ENCODE data around the gene AGBL5. TPM values are rescaled to one million over a fixed set of nuclear protein-coding genes. Genes with fewer than 3 reads are reported as not detected.

Gene AGBL5
- total and polyA plus RNA-seq, 2 of the 13 experiments (the other 11 are each of a cell fraction or from before 2014, with no cell fraction given), result 55.9 to 73.3 TPM

DNA sequence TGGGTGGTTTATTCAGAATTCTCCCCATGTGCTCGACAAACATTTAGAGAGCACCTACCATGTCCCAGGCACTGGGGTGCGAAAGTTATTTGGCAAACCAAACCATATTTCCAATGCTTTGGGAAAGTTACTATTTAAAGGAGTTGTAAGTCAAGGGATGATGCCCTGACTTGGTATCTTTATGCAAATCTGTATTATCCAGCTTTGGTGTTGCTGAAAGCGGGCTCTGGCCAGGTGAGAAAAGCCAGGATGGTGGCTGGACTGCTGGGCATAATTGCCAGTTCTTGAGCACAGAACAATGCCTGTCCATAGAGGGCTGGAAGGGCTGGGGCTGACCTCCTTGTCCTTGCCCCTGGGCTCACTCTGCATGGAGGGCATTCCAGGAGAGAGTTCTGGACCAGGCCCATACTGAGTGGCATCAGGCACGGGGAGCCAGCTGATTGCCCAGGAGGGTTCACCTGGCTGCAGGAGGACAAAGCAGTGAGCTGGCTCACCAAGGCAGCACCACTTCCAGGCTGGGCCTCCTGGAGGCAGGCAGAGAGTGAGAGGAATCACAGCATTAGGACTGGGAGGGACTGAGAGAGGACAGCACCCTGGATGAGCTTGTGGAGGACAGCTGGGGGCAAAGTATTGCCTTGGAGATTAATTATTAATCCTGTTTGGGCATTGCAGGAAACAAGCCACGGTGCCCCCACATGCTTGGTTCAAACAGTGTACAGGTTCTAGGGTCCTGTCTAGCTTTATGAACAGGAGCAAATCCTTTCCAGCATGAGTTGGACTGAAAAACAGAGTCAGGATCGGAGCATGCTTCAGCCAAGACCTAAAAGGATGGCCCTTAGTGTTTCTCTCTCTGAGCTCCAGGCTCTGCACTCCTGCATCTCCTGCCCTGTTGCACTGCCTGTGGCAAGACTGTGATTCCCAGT, 42.2 kb downstream of the AGBL5 start (continued):
- TF ChIP-seq, protein P1, sequence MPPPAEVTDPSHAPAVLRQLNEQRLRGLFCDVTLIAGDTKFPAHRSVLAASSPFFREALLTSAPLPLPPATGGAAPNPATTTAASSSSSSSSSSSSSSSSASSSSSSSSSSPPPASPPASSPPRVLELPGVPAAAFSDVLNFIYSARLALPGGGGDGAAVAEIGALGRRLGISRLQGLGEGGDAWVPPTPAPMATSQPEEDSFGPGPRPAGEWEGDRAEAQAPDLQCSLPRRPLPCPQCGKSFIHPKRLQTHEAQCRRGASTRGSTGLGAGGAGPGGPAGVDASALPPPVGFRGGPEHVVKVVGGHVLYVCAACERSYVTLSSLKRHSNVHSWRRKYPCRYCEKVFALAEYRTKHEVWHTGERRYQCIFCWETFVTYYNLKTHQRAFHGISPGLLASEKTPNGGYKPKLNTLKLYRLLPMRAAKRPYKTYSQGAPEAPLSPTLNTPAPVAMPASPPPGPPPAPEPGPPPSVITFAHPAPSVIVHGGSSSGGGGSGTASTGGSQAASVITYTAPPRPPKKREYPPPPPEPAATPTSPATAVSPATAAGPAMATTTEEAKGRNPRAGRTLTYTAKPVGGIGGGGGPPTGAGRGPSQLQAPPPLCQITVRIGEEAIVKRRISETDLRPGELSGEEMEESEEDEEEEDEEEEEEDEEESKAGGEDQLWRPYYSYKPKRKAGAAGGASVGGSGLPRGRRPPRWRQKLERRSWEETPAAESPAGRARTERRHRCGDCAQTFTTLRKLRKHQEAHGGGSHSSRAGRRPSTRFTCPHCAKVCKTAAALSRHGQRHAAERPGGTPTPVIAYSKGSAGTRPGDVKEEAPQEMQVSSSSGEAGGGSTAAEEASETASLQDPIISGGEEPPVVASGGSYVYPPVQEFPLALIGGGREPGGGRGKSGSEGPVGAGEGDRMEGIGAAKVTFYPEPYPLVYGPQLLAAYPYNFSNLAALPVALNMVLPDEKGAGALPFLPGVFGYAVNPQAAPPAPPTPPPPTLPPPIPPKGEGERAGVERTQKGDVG (CRISPR knock-in tag; IDR thresholded peaks at IDR 0.05; ENCODE audit: borderline replicate concordance), result no peak; the same call in 1 of the 2 replicates
- TF ChIP-seq, protein P2, sequence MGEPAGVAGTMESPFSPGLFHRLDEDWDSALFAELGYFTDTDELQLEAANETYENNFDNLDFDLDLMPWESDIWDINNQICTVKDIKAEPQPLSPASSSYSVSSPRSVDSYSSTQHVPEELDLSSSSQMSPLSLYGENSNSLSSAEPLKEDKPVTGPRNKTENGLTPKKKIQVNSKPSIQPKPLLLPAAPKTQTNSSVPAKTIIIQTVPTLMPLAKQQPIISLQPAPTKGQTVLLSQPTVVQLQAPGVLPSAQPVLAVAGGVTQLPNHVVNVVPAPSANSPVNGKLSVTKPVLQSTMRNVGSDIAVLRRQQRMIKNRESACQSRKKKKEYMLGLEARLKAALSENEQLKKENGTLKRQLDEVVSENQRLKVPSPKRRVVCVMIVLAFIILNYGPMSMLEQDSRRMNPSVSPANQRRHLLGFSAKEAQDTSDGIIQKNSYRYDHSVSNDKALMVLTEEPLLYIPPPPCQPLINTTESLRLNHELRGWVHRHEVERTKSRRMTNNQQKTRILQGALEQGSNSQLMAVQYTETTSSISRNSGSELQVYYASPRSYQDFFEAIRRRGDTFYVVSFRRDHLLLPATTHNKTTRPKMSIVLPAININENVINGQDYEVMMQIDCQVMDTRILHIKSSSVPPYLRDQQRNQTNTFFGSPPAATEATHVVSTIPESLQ (CRISPR knock-in tag; conservative IDR thresholded peaks at IDR 0.05), result no peak
- TF ChIP-seq ZNF629 (CRISPR knock-in tag; conservative IDR thresholded peaks at IDR 0.05), result no peak; the same call in 1 of the 2 replicates
- peak; percentile 61; the same call in 1 of the 2 replicates for TF ChIP-seq FOXK1 (CRISPR knock-in tag; IDR thresholded peaks at IDR 0.05; ENCODE audit: borderline replicate concordance, low read depth)
- TF ChIP-seq ZFP1 (CRISPR knock-in tag; IDR thresholded peaks at IDR 0.05), result peak; percentile 76; the same call in 1 of the 2 replicates
- TF ChIP-seq JUN (CRISPR knock-in tag; IDR thresholded peaks at IDR 0.05), result peak; percentile 76
- TF ChIP-seq RBM39 (IDR thresholded peaks at IDR 0.05; ENCODE audit: low read depth, low read length, poor library complexity, severe bottlenecking), result no peak
- peak; percentile 56 for TF ChIP-seq RBFOX2 (IDR thresholded peaks at IDR 0.05; ENCODE audit: low read depth, low read length)
- TF ChIP-seq, protein P3, sequence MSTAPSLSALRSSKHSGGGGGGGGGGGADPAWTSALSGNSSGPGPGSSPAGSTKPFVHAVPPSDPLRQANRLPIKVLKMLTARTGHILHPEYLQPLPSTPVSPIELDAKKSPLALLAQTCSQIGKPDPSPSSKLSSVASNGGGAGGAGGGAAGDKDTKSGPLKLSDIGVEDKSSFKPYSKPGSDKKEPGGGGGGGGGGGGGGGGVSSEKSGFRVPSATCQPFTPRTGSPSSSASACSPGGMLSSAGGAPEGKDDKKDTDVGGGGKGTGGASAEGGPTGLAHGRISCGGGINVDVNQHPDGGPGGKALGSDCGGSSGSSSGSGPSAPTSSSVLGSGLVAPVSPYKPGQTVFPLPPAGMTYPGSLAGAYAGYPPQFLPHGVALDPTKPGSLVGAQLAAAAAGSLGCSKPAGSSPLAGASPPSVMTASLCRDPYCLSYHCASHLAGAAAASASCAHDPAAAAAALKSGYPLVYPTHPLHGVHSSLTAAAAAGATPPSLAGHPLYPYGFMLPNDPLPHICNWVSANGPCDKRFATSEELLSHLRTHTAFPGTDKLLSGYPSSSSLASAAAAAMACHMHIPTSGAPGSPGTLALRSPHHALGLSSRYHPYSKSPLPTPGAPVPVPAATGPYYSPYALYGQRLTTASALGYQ (CRISPR knock-in tag; IDR thresholded peaks at IDR 0.05), result peak; percentile 56; the same call in 1 of the 2 replicates
- 0 out of 2 replicates have a peak, but pooled peaks have one; percentile 9 for TF ChIP-seq TBX3 (IDR thresholded peaks at IDR 0.05; ENCODE audit: borderline replicate concordance)
- TF ChIP-seq ZNF124 (CRISPR knock-in tag; IDR thresholded peaks at IDR 0.05), result peak; percentile 62; the same call in 1 of the 2 replicates
- TF ChIP-seq HNF4A (CRISPR knock-in tag; IDR thresholded peaks at IDR 0.05), result peak; percentile 87
- peak; percentile 68; the same call in 1 of the 2 replicates for TF ChIP-seq HOXA3 (CRISPR knock-in tag; IDR thresholded peaks at IDR 0.05)
- 0 out of 2 replicates have a peak, but pooled peaks have one; percentile 15 for TF ChIP-seq ZNF556 (CRISPR knock-in tag; IDR thresholded peaks at IDR 0.05; ENCODE audit: borderline replicate concordance)
- peak; percentile 32; the same call in 1 of the 2 replicates for TF ChIP-seq ZNF543 (CRISPR knock-in tag; IDR thresholded peaks at IDR 0.05)
- TF ChIP-seq, protein P4, sequence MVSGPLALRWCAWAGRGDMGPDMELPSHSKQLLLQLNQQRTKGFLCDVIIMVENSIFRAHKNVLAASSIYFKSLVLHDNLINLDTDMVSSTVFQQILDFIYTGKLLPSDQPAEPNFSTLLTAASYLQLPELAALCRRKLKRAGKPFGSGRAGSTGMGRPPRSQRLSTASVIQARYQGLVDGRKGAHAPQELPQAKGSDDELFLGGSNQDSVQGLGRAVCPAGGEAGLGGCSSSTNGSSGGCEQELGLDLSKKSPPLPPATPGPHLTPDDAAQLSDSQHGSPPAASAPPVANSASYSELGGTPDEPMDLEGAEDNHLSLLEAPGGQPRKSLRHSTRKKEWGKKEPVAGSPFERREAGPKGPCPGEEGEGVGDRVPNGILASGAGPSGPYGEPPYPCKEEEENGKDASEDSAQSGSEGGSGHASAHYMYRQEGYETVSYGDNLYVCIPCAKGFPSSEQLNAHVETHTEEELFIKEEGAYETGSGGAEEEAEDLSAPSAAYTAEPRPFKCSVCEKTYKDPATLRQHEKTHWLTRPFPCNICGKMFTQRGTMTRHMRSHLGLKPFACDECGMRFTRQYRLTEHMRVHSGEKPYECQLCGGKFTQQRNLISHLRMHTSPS (CRISPR knock-in tag; IDR thresholded peaks at IDR 0.05; ENCODE audit: low read depth), result peak; percentile 95
- no peak for TF ChIP-seq RBAK (CRISPR knock-in tag; IDR thresholded peaks at IDR 0.05)
- TF ChIP-seq, protein P5, sequence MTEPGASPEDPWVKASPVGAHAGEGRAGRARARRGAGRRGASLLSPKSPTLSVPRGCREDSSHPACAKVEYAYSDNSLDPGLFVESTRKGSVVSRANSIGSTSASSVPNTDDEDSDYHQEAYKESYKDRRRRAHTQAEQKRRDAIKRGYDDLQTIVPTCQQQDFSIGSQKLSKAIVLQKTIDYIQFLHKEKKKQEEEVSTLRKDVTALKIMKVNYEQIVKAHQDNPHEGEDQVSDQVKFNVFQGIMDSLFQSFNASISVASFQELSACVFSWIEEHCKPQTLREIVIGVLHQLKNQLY (CRISPR knock-in tag; IDR thresholded peaks at IDR 0.05), result peak; percentile 95

Data from HepG2 (cell line).